NOMO-1 treated with dmso at 0.1 percent for 144 hours (cell line): ENCODE results near the gene C14orf132.

Experiments
- DNase-seq: peaks from one replicate; lab custom pipeline; 2025; ENCODE audit not compliant: unreplicated experiment; lab: John Stamatoyannopoulos, UW

The C14orf132 gene

DNA sequence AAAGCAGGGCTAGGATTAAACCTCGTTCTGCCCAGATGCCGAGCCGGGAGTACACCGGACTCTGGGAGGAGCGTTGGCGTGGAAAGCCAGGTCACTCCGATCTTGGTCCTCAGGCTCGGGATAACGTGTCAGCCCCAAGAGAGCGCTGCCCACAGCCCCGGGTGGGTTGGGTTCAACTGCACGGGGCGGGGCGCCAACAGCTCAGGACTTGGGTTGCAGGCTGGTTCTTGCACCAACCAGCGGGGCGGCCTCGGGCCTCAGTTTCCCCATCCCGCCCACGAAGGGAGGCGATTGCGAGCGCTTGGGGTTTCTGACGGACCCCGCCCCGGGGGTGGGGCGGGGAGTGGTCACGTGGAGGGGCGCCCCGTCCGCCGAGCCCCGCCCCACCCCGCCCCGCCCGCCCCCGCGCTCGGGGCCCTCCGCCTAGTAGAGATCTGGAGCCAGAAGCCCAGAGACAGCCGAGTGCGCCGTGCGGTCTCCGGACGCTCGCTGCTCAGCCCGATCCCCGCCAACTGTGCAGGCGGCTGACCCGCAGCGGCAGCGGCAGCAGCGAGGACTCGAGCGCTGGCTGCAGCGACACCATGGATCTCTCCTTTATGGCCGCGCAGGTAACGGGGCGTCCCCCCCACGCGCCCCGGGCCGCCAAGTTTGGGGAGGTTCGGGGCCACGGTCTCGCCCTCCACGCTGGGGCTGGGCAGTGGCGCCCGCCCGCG, at the start of gene C14orf132:
TSS of gene C14orf132 (plus strand) at position 443 of the 713 bp plus-strand sequence. CDS start at position 582, 139 bp downstream.
- no peak for DNase-seq

DNA sequence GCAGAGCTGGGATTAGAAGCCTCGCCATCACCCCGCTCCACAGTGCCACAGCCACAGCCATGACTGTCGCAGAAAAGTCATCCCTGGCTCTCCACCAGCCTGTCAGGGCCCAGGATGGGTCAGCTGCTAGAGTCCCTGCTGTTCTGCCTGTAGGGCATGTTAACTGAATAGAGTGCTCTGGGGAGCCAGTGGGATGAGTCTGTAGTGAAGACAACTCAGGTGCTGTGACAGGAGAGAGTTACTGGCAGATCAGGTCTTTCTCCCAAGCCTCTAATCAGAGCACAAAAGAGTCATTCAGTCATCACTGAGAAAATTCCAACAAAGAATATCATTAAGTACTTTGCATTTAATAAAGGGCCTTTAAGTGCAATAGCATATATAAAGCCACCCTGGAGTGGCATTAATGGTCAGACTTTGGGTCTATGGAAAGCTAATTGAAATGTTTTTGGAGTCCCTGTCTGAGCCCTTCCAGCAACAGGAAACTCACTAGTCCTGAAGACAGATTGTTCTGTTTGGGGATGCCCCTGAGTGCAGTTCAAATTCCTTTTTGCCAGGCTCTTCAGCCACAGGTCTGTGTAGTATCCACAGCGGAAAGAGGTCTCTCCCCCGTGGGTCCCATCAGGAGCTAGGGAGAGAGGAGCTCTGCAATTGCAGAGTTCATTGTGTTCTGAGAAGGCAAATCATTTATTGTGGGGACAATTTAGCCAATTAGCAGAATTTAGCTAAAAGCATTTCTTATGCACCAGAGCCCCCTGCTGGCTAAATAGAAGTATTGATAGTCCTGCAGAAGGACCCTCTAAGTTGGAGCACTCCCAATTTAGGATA, 45.2 kb upstream of the C14orf132 start:
- DNase-seq = peak; percentile 15

- DNase-seq = no peak
These were observed 44.6 kb upstream of the C14orf132 start for GRCh38 chr14:95994593-95994928.

DNA sequence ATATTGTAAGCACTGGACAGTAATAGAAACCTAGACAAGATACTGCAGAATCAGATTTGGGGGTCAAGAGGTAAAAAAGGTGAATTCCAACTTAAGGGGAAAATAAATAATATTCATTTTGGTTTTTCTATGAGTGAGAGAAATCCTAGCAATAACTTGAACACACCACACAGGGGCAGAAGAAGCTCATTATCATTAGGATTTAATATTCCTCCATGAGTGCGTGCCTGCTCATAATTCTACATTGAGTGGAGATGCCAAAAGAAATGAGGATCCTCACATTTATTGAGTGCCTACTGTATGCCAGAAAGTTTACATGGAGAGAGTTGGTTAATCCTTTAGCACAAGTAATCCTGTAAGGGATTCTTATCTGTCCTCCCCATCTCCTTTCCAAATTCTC, 40.5 kb upstream of the C14orf132 start:
- no peak for DNase-seq

GRCh38 chr14:96001866-96002497, 37.2 kb upstream of the C14orf132 start:
- no peak for DNase-seq

DNA sequence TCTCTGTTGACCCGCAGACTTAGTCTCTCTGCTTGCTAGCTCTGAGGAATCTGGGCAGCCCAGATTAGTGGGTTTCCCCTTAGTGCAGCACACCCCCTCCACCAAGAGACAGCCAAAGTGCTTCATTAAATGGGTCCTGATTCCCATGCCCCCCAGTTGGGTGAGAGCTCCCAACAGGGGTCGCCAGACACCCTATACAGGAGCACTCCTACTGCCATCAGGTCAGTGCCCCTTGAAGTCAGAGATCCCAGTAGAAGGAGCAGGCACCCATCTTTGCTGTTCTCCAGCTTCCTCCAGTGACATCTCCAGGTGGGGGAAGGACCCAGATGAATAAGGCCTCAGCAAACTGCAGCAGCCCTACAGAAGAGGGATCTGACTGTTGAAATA, 36.7 kb upstream of the C14orf132 start:
- DNase-seq = no peak

DNA sequence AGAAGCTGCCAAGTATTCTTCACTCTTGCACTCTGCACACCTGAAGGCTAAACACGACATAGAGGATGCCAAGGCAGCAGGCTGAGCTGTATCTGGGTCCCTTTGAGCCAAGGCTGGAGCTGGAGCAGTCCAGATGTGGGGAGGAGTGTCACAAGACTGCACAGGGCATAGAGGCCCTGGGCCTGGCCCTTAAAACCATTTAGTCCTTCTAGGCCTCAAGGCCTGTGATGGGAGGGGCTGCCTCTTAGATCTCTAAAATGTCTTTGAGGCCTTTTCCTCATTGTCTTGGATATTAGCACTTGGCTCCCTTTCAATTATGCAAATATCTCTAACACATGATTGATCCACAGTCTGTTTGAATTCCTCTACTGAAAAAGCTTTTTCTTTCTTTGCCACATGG, 28.0 kb upstream of the C14orf132 start:
- no peak for DNase-seq

DNA sequence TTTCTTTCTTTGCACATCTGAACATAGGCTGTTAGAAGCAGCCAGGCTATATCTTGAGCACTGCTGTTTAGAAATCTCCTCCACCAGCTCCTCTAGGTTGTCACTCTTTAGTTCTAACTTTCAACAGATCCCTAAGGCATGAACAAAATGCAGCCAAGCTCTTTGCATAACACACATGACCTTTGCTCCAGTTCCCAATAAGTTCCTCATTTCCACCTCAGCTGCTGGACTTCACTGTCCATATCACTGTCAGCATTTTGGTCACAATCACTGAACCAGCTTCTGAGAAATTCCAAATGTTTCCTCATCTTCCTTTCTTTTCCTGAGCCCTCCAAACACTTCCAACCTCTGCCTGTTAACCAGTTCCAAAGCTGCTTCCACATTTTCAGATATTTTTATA, 27.6 kb upstream of the C14orf132 start:
- no peak for DNase-seq

GRCh38 chr14:96012757-96013156, 26.4 kb upstream of the C14orf132 start:
- peak; percentile 3 for DNase-seq

- no peak for DNase-seq
These were observed 25.0 kb upstream of the C14orf132 start for GRCh38 chr14:96014176-96014575.

DNA sequence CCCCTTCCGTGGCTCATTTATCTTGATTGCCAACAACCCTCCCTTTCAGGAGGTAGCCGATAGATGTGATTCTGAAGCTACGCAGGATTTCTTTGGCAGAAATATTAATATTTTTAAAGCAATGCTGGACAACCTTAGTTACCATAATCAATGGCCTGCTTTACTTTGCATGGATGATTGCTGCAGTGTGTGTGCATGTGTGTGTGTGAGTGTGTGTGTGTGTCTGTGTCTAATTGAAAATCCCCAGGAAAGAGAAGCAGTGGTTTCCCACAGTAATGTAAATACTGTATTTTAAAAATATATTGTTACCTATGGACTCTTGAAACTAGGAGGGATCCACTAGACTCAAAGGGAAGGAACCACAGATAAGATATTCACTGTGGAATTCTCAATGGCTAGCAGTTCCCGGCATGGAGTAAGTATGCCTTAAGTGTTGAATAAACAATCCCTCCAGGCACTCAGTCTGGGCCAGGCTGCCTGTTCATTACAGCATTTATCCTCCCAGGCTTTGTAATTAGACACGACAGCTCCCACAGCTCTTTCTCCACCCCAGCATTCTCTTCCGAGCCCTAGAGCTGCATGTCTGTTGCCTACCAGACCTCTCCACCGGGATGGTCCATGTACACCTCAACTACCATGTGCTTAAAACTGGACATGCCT, 22.5 kb upstream of the C14orf132 start:
- DNase-seq = no peak

GRCh38 chr14:96017882-96018281, 21.3 kb upstream of the C14orf132 start:
- DNase-seq = no peak

GRCh38 chr14:96027431-96028355, 11.5 kb upstream of the C14orf132 start:
- no peak for DNase-seq

DNA sequence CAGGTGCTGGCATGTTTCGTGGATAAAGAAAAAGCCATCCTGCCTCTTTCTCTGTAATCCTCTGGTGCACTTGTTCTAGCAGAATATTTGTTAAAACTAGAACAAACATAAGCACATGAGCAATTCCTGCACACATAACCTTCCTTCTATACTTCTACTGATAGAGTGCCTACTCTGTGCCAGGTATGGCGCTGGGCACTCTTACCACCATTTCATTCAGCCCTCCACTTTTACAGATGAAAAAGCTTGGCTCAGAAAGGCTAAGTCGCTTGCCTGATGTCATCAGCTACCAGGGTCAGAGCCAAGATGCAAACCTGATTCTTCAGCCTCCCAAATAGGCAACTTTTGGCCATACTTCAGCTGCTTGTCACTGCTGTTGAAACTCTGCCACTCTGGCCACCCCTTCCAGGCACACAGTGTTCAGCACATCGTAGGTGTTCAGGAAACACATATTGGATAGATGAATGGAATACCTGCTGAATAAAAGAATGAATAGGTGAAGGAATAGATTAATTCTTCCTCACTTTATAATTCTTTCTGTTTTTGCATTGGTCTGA, 10.0 kb upstream of the C14orf132 start:
- no peak for DNase-seq

GRCh38 chr14:96030108-96030760, 8.9 kb upstream of the C14orf132 start:
- DNase-seq = no peak

GRCh38 chr14:96031691-96032090, 7.5 kb upstream of the C14orf132 start:
- DNase-seq = no peak

- DNase-seq = no peak
These were observed 3.7 kb upstream of the C14orf132 start for GRCh38 chr14:96035456-96035855.

DNA sequence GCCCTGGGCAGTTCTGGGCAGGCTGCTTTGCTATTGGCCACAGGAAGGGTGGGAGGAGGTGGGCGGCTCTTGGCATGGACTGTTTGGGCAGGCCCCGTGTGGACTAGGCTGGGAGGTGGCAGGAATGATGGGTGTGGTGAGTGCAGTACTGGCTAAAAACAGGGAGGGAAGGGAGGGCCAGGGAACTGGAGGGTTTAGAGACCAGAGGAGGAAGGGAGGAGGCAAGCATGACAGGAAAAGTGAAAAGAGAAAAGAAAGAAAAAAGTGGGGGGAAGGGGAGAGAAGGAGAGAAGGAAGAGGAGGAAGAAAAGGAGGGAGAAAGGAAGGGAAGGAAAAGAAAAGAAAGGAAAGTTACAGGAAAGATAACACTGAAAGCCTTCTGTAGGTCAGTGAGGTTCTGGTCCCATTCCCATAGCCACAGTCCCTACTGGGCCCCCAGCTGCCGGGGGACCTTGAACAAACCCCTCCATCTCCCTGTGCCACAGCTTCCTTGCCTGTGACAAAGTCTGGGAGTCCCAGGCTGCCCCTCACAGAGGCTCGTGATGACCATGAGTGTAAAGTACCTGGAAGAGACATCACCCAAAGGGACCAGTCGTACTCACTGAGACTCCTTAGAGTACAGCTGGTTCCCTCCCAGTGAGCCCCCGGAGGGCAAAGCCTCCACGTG, 1.1 kb upstream of the C14orf132 start:
- no peak for DNase-seq

DNA sequence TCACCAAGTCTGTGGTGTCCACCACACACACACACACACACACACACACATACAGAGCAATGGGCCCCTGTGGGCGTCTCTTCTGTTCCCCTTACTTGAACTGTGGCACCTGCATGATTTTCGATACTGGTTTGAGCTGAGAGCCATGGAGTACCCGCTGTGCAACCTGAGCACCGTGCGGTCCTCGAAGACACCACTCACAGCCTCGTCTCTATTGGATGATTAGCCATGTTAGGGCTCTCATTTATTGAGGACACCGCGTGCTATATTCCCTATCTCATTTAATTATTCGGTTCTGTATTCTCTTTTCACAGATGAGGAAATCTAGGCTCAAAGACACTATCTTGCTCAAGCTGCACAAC, 623 bp upstream of the C14orf132 start:
- no peak for DNase-seq
